ENCODE measurements around the gene PFN3.

DNA sequence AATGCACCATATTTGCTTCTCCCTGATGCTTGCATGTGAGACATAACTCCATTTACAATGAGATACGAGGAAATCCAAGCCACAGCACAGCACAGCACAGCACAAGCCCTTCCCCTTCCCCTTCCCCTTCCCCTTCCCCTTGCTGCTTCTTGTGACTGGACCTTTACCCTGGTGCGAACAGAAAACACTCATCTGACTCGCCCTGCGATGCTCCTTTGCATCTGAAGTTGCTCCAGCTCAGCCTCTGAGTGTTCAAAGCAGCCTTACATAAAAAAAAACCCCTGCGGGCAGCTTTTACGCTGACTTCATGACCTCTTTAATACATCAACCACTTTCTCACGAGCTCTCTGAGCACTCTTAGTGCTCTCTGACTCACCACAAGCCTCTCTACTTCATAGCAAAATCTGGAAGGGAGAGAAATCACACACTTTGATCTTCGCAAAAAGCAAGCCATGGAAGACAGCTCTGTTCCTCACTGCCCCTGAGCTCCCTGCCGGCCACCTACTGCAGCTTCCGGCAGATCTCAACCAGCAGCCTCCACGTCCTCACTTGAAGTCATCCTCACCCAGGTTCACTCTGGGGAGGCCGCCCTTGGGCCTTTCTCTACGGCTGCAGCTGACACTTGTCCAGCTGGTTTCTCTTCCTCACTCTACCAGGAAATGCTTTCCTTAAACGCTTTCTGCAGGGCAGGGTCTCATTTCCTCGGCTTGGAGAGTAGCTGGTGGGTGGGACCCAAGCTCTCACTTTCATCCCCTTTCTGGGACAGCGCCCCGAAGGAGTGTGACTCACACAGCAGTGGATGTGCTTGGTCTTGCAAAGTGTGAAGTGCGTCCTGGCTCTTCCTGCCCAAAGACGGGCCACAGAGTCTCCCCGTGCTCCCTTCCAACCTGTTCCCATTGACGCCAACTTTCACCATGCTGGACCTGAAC lies 11.0 kb downstream of the PFN3 start:
- TF ChIP-seq CTCF (conservative IDR thresholded peaks at IDR 0.05; ENCODE audit: low read length) (no peak), EZH2phosphoT487 (IDR thresholded peaks at IDR 0.05; ENCODE audit: borderline replicate concordance, low read depth, low read length) (no peak)
